ENCODE measurements around the gene ECT2L.

DNA sequence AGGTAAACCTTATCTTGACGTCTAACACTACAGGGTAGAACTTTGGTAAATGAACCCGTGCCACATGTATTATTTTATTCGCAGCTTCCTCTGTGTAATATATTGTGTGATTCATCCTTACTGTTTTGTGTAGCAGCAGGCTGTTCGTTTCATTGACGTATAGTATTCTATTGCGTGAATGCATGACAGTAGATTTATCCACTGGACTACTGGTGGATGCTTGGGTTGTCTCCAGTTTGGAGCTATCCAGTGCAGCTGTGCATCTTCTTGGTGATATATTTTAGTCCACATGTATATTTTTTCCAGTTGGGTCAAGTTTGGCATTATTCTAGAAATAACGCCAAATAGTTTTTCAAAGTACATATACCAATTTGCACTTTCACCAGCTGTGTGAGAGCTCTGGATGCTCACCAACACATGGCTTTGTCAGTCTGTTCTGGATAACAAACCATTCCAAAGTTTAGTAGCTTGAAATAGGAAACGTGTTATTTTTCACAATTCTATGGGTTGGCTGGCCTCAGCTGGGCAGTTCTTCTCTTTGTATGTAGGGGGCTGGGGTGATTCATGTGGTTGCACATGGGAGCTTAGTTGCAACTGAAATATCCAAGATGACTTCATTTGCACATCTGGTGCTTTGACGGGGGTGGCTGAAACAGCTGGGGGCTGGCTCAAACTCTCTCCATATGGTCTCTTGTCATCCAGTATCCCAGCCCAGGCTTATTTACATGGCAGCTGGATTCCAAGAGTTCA lies 9.3 kb downstream of the ECT2L start:
- TF ChIP-seq, protein P1, sequence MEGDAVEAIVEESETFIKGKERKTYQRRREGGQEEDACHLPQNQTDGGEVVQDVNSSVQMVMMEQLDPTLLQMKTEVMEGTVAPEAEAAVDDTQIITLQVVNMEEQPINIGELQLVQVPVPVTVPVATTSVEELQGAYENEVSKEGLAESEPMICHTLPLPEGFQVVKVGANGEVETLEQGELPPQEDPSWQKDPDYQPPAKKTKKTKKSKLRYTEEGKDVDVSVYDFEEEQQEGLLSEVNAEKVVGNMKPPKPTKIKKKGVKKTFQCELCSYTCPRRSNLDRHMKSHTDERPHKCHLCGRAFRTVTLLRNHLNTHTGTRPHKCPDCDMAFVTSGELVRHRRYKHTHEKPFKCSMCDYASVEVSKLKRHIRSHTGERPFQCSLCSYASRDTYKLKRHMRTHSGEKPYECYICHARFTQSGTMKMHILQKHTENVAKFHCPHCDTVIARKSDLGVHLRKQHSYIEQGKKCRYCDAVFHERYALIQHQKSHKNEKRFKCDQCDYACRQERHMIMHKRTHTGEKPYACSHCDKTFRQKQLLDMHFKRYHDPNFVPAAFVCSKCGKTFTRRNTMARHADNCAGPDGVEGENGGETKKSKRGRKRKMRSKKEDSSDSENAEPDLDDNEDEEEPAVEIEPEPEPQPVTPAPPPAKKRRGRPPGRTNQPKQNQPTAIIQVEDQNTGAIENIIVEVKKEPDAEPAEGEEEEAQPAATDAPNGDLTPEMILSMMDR (conservative IDR thresholded peaks at IDR 0.05) = no peak
- no peak for TF ChIP-seq EZH2 (IDR thresholded peaks at IDR 0.05; ENCODE audit: low read depth)

All from PC-9 (cell line).